ENCODE measurements around the gene PJVK. TPM values are rescaled to one million over a fixed set of nuclear protein-coding genes. Genes with fewer than 3 reads are reported as not detected.

PJVK gene
- total RNA-seq, 2 donors from 2014 or later = 0.91 to 4.7 TPM

DNA sequence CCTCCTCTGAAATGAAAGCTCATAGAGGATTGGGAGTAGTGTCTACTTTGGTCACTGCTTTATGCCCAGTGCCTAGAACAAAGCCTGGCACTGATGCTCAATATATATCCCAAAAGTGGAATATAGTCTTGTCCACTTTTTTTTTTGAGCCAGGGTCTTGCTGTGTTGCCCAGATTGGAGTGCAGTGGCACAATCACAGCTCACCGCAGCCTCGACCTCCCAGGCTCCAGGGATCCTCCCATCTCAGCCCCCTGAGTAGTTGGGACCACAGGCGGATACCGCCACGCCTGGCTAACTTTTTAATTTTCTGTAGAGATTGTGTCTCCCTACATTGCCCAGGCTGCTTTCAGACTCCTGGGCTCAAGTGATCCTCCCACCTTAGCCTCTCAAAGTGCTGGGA, 23.4 kb downstream of the PJVK start:
- no peak for TF ChIP-seq POLR2A (IDR thresholded peaks at IDR 0.05)
- no peak for TF ChIP-seq POLR2AphosphoS5 (IDR thresholded peaks at IDR 0.05)
- TF ChIP-seq, protein P1, sequence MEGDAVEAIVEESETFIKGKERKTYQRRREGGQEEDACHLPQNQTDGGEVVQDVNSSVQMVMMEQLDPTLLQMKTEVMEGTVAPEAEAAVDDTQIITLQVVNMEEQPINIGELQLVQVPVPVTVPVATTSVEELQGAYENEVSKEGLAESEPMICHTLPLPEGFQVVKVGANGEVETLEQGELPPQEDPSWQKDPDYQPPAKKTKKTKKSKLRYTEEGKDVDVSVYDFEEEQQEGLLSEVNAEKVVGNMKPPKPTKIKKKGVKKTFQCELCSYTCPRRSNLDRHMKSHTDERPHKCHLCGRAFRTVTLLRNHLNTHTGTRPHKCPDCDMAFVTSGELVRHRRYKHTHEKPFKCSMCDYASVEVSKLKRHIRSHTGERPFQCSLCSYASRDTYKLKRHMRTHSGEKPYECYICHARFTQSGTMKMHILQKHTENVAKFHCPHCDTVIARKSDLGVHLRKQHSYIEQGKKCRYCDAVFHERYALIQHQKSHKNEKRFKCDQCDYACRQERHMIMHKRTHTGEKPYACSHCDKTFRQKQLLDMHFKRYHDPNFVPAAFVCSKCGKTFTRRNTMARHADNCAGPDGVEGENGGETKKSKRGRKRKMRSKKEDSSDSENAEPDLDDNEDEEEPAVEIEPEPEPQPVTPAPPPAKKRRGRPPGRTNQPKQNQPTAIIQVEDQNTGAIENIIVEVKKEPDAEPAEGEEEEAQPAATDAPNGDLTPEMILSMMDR (IDR thresholded peaks at IDR 0.05) = no peak

DNA sequence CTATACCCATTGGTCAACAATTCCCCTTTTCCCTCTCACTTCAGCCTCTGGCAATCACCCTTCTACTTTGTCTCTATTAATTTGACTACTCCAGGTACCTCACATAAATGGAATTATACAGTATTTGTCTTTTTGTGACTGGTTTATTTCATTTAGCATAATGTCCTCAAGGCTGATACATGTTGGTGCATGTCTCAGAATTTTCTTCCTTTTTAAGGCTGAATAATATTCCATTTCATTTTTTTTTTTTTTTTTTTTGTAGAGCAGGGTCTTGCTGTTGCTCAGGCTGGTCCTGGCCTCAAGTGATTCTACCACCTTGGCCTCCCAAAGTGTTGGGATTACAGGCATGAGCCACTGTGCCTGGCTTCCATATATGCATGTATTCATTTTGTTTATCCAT, 25.3 kb downstream of the PJVK start:
- intact Hi-C loops (cut with DNase I) = no loop called here
- H3K9me3 ChIP-seq = no peaks in the 10 kb centered on the region
- no peaks in the 10 kb centered on the region for H3K36me3 ChIP-seq
- peaks cover 6% of the 10 kb centered on the region for H3K4me1 ChIP-seq (replicated peaks)
- H3K27me3 ChIP-seq (replicated peaks; ENCODE audit: insufficient read depth) = no peaks in the 10 kb centered on the region
- H3K27ac ChIP-seq = no peak overlapping the region
- no peak overlapping the region for H3K4me3 ChIP-seq
- no peak for DNase-seq (ENCODE audit: low spot score)
- TF ChIP-seq POLR2A (IDR thresholded peaks at IDR 0.05) = no peak
- no peak for TF ChIP-seq POLR2AphosphoS5 (IDR thresholded peaks at IDR 0.05)
- TF ChIP-seq, protein P1 (IDR thresholded peaks at IDR 0.05) = no peak

More for the DNA sequence above, 23.4 kb downstream of the PJVK start:
- Histone ChIP-seq H3K4me3 (no peak overlapping the region), H3K27ac (no peak overlapping the region), H3K27me3 (replicated peaks; ENCODE audit: insufficient read depth) (no peaks in the 10 kb centered on the region), H3K9me3 (no peaks in the 10 kb centered on the region), H3K4me1 (replicated peaks) (peaks cover 4% of the 10 kb centered on the region), H3K36me3 (no peaks in the 10 kb centered on the region)
- WGBS = 96% methylated on average over 5 of the region's 5 CpGs
- intact Hi-C loops (cut with DNase I) = no loop called here
- no peak for DNase-seq (ENCODE audit: low spot score)

DNA sequence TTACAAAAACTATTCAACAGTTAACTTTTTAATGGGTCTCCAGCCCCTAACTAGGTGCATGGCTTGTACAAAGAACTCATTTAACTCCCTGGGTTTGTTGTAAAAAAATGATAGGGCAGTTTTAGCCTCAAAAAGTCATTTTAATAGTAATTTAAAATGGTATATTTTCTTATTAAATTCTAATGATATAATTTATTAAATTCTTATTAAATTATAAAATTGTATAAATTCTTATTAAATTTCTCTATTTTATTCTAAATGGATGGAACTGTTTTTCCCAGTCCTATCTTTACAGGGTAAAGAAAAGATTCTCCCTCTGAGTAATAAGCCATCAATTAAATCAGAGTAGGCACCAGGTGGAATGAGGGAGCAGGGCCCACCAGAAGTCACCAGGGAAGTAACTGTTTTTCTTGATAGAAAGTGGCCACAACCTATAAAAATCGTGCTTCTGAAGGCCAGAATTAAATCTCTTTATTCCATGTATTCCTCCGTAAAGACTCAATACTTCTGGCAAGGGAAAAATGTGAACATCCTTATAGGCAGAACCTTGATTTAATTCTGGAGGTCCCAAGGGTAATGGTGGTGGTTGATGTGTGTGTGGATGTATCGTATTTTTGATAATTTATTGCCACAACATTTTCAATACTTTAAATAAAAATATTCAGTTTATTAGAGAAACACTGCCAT, 26.4 kb downstream of the PJVK start:
- no peaks in the 10 kb centered on the region for H3K27me3 ChIP-seq (replicated peaks; ENCODE audit: insufficient read depth)
- no peaks in the 10 kb centered on the region for H3K36me3 ChIP-seq
- H3K27ac ChIP-seq = peak overlapping the region in 1 of 2 donors; percentile 96
- intact Hi-C loops (cut with DNase I) = loop anchor here (2.0 kb wide), 1 partner anchor 27 kb away; the partner anchor contains the start of genes PJVK and PRKRA
- TF ChIP-seq, protein P1 (IDR thresholded peaks at IDR 0.05) = no peak
- peak overlapping the region; percentile 39 to 59 for H3K4me3 ChIP-seq
- H3K4me1 ChIP-seq (replicated peaks) = peaks cover 6% of the 10 kb centered on the region
- WGBS = 7% methylated on average over 3 of the region's 3 CpGs
- no peaks in the 10 kb centered on the region for H3K9me3 ChIP-seq
- no peak for DNase-seq (ENCODE audit: low spot score)

DNA sequence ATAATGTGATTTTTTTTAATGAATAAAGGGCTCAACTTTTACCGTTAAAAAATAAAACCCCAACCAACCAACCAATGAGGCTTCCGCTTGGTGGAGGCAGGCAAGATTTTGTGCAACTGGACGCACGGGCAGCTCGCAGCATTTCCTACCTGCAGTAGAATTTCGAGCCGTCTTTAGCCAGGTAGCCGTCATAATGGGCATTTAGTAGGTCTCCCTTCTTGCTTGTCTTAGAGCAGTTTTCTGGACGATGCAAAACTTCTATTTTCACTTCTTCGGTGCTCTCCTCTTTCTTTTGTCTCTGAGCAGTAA, 26.9 kb downstream of the PJVK start:
- peaks cover 6% of the 10 kb centered on the region for H3K4me1 ChIP-seq (replicated peaks)
- no peaks in the 10 kb centered on the region for H3K36me3 ChIP-seq
- intact Hi-C loops (cut with DNase I) = loop anchor here (2.0 kb wide), 1 partner anchor 27 kb away; the partner anchor contains the start of genes PJVK and PRKRA
- WGBS = 0% methylated on average over 10 of the region's 10 CpGs
- TF ChIP-seq, protein P1 (IDR thresholded peaks at IDR 0.05) = peak in 1 of 4 experiments; percentile 13
- TF ChIP-seq POLR2AphosphoS5 (IDR thresholded peaks at IDR 0.05) = no peak
- H3K27me3 ChIP-seq (replicated peaks; ENCODE audit: insufficient read depth) = no peaks in the 10 kb centered on the region
- H3K4me3 ChIP-seq = peak overlapping the region; percentile 39 to 59
- H3K9me3 ChIP-seq = no peaks in the 10 kb centered on the region
- peak overlapping the region; percentile 95 to 96 for H3K27ac ChIP-seq
- DNase-seq (ENCODE audit: low spot score) = no peak

Measured in prostate gland (tissue), 2 donors.